GM10248 (cell line): Measurements from ENCODE around the gene SLIT1.

Experiments used
- CTCF ChIA-PET: fragments of 300-600 bp; sonication (Branson Sonifier 250); formaldehyde crosslinking; extraction: SDS; loops from one replicate; lab custom pipeline; 2021; ENCODE audit warnings: antibody characterized with exemption; lab: Yijun Ruan, JAX
- POLR2A ChIA-PET: fragments of 350-650 bp; sonication (Branson Sonifier 250); formaldehyde crosslinking; extraction: SDS; loops from one replicate; lab custom pipeline; 2020; ENCODE audit warnings: antibody characterized with exemption; lab: Yijun Ruan, JAX
- DNase-seq: peaks from one replicate; pipeline ENCODE4 v3.0.0; 2012; ENCODE audit errors: extremely low spot score
- CTCF ChIP-seq: IDR thresholded peaks from 2 replicates; pipeline ENCODE4 v1.5.1; 2012; ENCODE audit warnings: mild to moderate bottlenecking, low read depth; ENCODE audit errors: extremely low read depth, missing control alignments, control extremely low read depth

Gene SLIT1

GRCh38 chr10:97151307-97151914 lies 34.3 kb downstream of the SLIT1 start:
- ChIA-PET POLR2A (no interaction called here), CTCF (interaction anchor here (1.3 kb wide), 1 partner anchor 14 kb away, joined by 3 read pairs; no protein-coding TSS in a partner anchor)

GRCh38 chr10:97150616-97151015 lies 35.1 kb downstream of the SLIT1 start:
- CTCF ChIA-PET: interaction anchor here (0.9 to 1.6 kb wide), 3 partner anchors 13 to 69 kb away, joined by 3 to 5 read pairs (median 4); no protein-coding TSS in a partner anchor
- DNase-seq: no peak
- POLR2A ChIA-PET: no interaction called here
- TF ChIP-seq CTCF: no peak

More at GRCh38 chr10:97151307-97151914, 34.3 kb downstream of the SLIT1 start:
- no peak for TF ChIP-seq CTCF
- DNase-seq: no peak

DNA sequence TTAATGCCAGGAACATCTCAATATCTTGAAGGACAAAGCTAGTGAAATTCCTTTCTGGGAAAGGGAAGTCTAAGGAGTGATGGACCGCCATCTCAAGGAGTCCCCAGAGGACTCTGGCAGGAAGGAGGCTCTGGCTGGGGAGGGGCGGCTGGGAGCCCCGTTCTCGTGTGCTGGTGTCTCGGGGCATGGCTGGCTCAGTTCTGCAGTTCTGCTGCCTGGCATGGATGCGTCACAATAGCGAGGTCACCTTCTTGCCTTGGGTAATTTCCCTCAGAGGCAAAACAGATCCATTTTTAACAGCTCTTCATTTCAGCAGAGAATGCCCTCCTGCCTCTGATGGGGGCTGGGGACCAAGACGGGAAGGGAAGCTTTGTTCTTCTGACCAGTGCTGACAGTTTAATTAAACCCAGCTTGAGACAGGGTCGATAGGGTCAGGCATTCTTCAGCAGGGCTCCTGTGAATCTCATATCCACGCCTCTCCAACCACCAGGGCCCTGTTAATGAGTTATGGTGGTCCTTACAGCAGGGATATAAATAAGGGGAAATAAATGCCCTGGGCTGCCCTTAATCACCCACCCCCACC lies 35.7 kb downstream of the SLIT1 start:
- ChIA-PET CTCF (interaction anchor here (0.9 to 1.6 kb wide), 4 partner anchors 60 to 89 kb away, joined by 3 to 5 read pairs (median 4); no protein-coding TSS in a partner anchor), POLR2A (interaction anchor here (0.6 kb wide), 1 partner anchor 201 kb away, joined by 3 read pairs; no protein-coding TSS in a partner anchor)
- DNase-seq: no peak
- no peak for TF ChIP-seq CTCF

DNA sequence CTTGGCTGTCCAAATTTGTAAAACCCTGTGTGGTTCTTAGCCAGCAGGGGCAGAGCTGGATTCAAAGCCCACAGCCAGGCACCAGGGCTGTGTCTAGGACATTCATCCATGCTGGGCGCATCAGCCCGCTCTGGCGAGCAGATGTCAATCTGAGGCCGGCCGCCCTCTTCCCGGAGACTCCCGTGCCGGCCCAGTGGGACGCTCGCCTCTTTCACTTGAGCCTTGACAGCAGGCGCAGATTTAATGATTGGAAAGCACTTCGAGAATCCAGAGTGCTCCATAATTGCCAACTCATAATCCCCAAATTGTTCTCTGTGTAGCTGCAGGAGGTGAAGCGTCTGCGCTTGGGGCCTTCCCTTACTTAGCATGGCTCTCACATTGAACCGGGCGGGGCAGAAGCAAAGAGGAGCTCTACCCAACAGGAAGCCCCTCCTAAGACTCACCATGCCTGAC lies 36.7 kb downstream of the SLIT1 start:
- CTCF ChIA-PET: interaction anchor here (1.0 to 1.6 kb wide), 5 partner anchors 67 to 658 kb away, joined by 3 to 5 read pairs (median 3); no protein-coding TSS in a partner anchor
- POLR2A ChIA-PET: no interaction called here
- no peak for TF ChIP-seq CTCF
- no peak for DNase-seq

DNA sequence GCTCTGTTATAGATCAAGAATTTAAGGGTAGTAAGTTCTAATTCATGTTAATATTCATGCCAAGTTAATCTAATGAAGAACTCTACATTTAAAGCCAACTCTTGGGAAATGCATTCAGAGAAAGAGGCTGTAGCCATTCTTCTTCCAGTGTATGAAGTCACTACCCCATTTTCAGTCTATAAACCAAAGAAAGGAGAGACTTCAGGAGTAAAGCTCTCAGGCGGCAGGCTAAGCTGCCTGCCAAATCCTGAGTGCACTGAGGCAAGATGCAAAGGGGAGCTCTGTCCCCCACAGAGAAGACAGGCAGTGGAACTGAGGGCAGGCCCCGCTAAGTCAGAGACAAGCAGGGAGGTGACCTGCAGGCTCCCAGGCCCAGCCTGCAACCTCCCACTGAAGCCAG lies 41.5 kb downstream of the SLIT1 start:
- POLR2A ChIA-PET: no interaction called here
- DNase-seq: no peak
- no peak for TF ChIP-seq CTCF
- CTCF ChIA-PET: no interaction called here

- no peak for TF ChIP-seq CTCF
- no peak for DNase-seq
- ChIA-PET POLR2A (no interaction called here), CTCF (interaction anchor here (1.1 kb wide), 1 partner anchor 9 kb away, joined by 3 read pairs; no protein-coding TSS in a partner anchor)
Observed at GRCh38 chr10:97142834-97143233, 42.9 kb downstream of the SLIT1 start.
